ENCODE data around the gene GPR137.

GRCh38 chr11:64323373-64323772 is 37.7 kb downstream of the GPR137 start:
- TF ChIP-seq ZNF274 (IDR thresholded peaks at IDR 0.05; ENCODE audit: low read depth, low read length) (no peak), SUZ12 (IDR thresholded peaks at IDR 0.05; ENCODE audit: extremely low read depth, insufficient read depth, insufficient read length) (no peak)
